Heart left ventricle (tissue), 16 donors: Measurements from ENCODE around the gene MPPED1. TPM values are rescaled to one million over a fixed set of nuclear protein-coding genes. Genes with fewer than 3 reads are reported as not detected.

Source experiments
- ATAC-seq, 4 donors: fragments of 200-7000 bp; cut with Tn5 transposase; one replicate each; pipeline ENCODE4 v1.9.1; 2020 to 2022; ENCODE audit warnings: moderate library complexity in 4 of 4, mild to moderate bottlenecking in 3 of 4, moderate number of reproducible peaks in 1 of 4
- DNase-seq, 5 donors: peaks; one replicate each; pipeline ENCODE4 v3.0.0-alpha.2; 2020
- H3K27ac ChIP-seq, 12 donors: fragments of 200-600 bp; sonication (generic) in 4 of 12; one replicate each; pipeline versions ENCODE4 v1.5.0 to v1.8.0; 2016 to 2022; ENCODE audit warnings: mild to moderate bottlenecking in 2 of 12
- H3K27me3 ChIP-seq, 9 donors: fragments of 200-600 bp; sonication (generic) in 2 of 9; one replicate each; pipeline versions ENCODE4 v1.5.1 to v1.8.0; 2016 to 2022; ENCODE audit warnings: mild to moderate bottlenecking in 3 of 9
- H3K36me3 ChIP-seq, 9 donors: fragments of 200-600 bp; sonication (generic) in 2 of 9; one replicate each; pipeline versions ENCODE4 v1.5.0 to v1.8.0; 2018 to 2022; ENCODE audit warnings: mild to moderate bottlenecking in 2 of 9
- H3K4me1 ChIP-seq, 12 donors: fragments of 200-600 bp; sonication (generic) in 4 of 12; one replicate each; pipeline versions ENCODE4 v1.5.0 to v1.8.0; 2016 to 2022; ENCODE audit warnings: mild to moderate bottlenecking in 3 of 12
- H3K4me3 ChIP-seq, 12 donors: fragments of 200-600 bp; sonication (generic) in 4 of 12; one replicate each; pipeline versions ENCODE4 v1.5.0 to v1.8.0; 2017 to 2022; ENCODE audit warnings: mild to moderate bottlenecking in 9 of 12, moderate library complexity in 4 of 12
- H3K9me3 ChIP-seq, 12 donors: fragments of 200-600 bp; sonication (generic) in 4 of 12; one replicate each; pipeline versions ENCODE4 v1.5.0 to v1.8.0; 2016 to 2022; ENCODE audit warnings: mild to moderate bottlenecking in 1 of 12
- POLR2A ChIP-seq, 2 donors: fragments of 450-650 bp; IDR thresholded peaks; one replicate each; pipeline ENCODE4 v1.6.1; 2017; ENCODE audit warnings: antibody characterized with exemption in 2 of 2, mild to moderate bottlenecking in 2 of 2, moderate library complexity in 2 of 2
- WGBS, 4 donors: extraction: QIAGEN DNeasy Blood & Tissue Kit in 2 of 4; methylation state at CpG; one replicate each; pipeline versions ENCODE4 v1.1.5 to v1.1.7; 2013 to 2018; 5-methylcytosine and 5-hydroxymethylcytosine counted together
- intact Hi-C, 10 donors: fragments of 100-400 bp; cut with DNase I; formaldehyde crosslinking; loops; one replicate each; pipeline versions ENCODE4 v1.11.1 to v1.14.2; 2022
- polyA plus RNA-seq, 2 donors: library from polyadenylated mRNA; stranded (reverse); fragments of 200-250 nt; gene quantifications; one replicate each; pipeline ENCODE4 v1.2.3, GENCODE V29; 2013
- total RNA-seq, 9 donors: library from RNA; depleted of rRNA in 2 of 9; stranded (reverse); fragments of >200 nt in 2 of 9; fragmentation: NEBNext Ultra II Directional in 3 of 9; extraction: Animal tissue kit (Norgen Biotek cat#: 25700) in 3 of 9; gene quantifications; one replicate each; pipeline versions ENCODE4 v1.1.0 to v1.2.4, GENCODE V29; 2016 to 2023
- TF ChIP-seq, protein P1 (sequence below), 12 donors: fragments of 200-600 bp; sonication (generic) in 4 of 12; IDR thresholded peaks; one replicate each; pipeline versions ENCODE4 v1.5.0 to v1.8.0; 2018 to 2022; ENCODE audit warnings: antibody characterized with exemption in 12 of 12, mild to moderate bottlenecking in 5 of 12
- donor health status: ischemic (EF 13 %, LVEDD 7.1; RV severe dilation, severe dysfunction).
- donor health status: healthy with polysubstance abuse.
- donor health status: DM: no; HTN: yes; CAD: no.
- donor health status: DM: no; HTN: no; CAD: no.
- donor health status: ischemic (EF 25% LVEDD 6.9; RV normal size, moderate dysfunction).
- donor health status: ischemic (EF 25% LVEDD 5.7; RV mildly dilated, moderate dysfunction).
- donor health status: healthy.
- donor health status: DM: yes; HTN: yes; CAD: no.
- donor health status: ischemic (EF 35%, LVEDD 5.7; RV mildly dilated, moderate dysfunction).
- donor health status: nonischemic (EF 11% LVEDD 7.7; RV severe dilation, severe dysfunction).
- donor health status: DM: yes; HTN: yes; CAD: no.
- donor health status: PGD.
- donor health status: ischemic (EF 29% LVEDD 5.4; RV normal size, mild dysfunction).
- donor health status: nonischemic (EF 23%, LVEDD 6.1; RV moderate dilation, normal function).

The MPPED1 gene
- total and polyA plus RNA-seq, 11 donors: 0.12 TPM; not detected in 10

GRCh38 chr22:43440556-43440955 lies 28.7 kb downstream of the MPPED1 start:
- Histone ChIP-seq H3K36me3 (no peaks in the 10 kb centered on the region), H3K4me1 (no peaks in the 10 kb centered on the region), H3K27ac (no peak overlapping the region), H3K27me3 (peaks cover 0 to 18% (median 0%) of the 10 kb centered on the region in 9 donors), H3K4me3 (no peak overlapping the region), H3K9me3 (no peaks in the 10 kb centered on the region)
- TF ChIP-seq POLR2A (IDR thresholded peaks at IDR 0.05): no peak
- TF ChIP-seq, protein P1, sequence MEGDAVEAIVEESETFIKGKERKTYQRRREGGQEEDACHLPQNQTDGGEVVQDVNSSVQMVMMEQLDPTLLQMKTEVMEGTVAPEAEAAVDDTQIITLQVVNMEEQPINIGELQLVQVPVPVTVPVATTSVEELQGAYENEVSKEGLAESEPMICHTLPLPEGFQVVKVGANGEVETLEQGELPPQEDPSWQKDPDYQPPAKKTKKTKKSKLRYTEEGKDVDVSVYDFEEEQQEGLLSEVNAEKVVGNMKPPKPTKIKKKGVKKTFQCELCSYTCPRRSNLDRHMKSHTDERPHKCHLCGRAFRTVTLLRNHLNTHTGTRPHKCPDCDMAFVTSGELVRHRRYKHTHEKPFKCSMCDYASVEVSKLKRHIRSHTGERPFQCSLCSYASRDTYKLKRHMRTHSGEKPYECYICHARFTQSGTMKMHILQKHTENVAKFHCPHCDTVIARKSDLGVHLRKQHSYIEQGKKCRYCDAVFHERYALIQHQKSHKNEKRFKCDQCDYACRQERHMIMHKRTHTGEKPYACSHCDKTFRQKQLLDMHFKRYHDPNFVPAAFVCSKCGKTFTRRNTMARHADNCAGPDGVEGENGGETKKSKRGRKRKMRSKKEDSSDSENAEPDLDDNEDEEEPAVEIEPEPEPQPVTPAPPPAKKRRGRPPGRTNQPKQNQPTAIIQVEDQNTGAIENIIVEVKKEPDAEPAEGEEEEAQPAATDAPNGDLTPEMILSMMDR (IDR thresholded peaks at IDR 0.05): no peak
- WGBS, 4 donors: 77 to 92% (median 84%) methylated on average over 4 of the region's 4 CpGs
- no peak for DNase-seq
- intact Hi-C loops: no loop called here
- ATAC-seq: no peak

GRCh38 chr22:43441216-43441615 lies 29.4 kb downstream of the MPPED1 start:
- 73 to 79% (median 75%) methylated on average over 5 to 6 of the region's 6 CpGs for WGBS, 4 donors

DNA sequence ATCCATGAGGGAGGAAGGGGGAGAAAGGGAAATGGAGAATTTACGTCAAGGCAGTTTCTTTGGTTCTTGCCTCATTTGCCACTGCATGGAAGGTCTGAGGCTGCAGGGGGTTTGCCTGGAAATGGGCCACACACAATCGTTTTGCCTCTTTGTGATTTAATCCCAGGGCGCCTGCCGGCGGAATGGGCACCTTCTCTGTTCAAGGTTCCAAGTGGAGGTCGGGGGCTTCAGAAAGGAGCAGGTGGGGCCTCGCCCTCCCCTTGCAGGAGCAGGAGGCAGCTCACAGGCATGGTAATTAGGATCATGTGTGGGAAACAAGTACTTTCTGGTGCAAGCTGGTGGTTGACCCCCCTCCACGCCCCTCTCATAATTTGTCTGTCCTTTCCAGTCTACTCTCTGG lies 29.9 kb downstream of the MPPED1 start:
- Histone ChIP-seq H3K4me1 (no peaks in the 10 kb centered on the region), H3K4me3 (no peak overlapping the region), H3K36me3 (no peaks in the 10 kb centered on the region), H3K27me3 (peaks cover 0 to 17% (median 0%) of the 10 kb centered on the region in 9 donors), H3K27ac (no peak overlapping the region), H3K9me3 (no peaks in the 10 kb centered on the region)
- no peak for DNase-seq
- intact Hi-C loops: no loop called here
- TF ChIP-seq POLR2A (IDR thresholded peaks at IDR 0.05): no peak
- TF ChIP-seq, protein P1 (IDR thresholded peaks at IDR 0.05): no peak
- WGBS, 4 donors: 65 to 66% (median 65%) methylated on average over 8 of the region's 8 CpGs
- ATAC-seq: no peak

More at GRCh38 chr22:43441216-43441615, 29.4 kb downstream of the MPPED1 start:
- Histone ChIP-seq H3K4me1 (no peaks in the 10 kb centered on the region), H3K36me3 (no peaks in the 10 kb centered on the region), H3K27ac (no peak overlapping the region), H3K9me3 (no peaks in the 10 kb centered on the region), H3K4me3 (no peak overlapping the region), H3K27me3 (peaks cover 0 to 18% (median 0%) of the 10 kb centered on the region in 9 donors)
- DNase-seq: no peak
- TF ChIP-seq POLR2A (IDR thresholded peaks at IDR 0.05): no peak
- TF ChIP-seq, protein P1 (IDR thresholded peaks at IDR 0.05): no peak
- intact Hi-C loops: no loop called here
- no peak for ATAC-seq

DNA sequence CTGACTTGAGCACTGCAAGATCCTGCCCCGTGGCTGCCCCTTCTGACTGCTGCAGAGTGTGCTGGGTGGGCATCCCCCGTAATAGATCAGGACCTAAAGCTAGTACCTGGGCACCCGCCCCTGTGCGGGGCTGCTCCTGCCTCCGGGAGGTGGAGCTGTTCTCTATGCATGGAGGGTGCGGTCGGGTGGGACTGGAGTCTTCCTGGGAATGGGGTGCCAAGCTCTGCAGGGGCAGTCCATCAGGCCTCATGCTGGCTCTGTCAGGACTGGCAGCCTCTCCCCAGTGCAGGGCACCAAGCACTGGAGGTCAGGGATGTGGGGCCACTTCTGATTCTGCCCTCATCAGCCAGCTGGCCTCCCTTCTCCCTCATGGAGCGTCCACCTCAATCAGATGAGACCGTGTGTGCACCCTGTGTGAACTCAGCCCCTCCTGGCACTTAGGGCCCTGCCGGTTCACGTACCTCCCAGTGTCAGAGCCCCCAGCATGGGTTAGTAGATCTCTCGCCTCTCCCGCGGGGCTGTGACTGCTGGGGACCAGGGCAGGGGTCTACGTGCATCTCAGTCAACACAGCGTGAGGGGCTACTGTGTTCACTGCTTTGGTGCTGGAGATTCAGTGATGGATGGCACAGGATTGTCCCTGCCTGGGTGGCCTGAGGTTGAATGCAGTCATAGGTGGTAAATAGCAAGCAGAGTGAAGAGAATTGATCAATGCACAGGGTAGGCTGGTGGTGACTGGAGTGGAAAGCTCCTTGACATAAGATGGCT lies 30.8 kb downstream of the MPPED1 start:
- TF ChIP-seq POLR2A (IDR thresholded peaks at IDR 0.05): no peak
- TF ChIP-seq, protein P1 (IDR thresholded peaks at IDR 0.05): no peak
- Histone ChIP-seq H3K36me3 (no peaks in the 10 kb centered on the region), H3K4me1 (no peaks in the 10 kb centered on the region), H3K4me3 (no peak overlapping the region), H3K27ac (no peak overlapping the region), H3K27me3 (peaks cover 0 to 10% (median 0%) of the 10 kb centered on the region in 9 donors), H3K9me3 (no peaks in the 10 kb centered on the region)
- no peak for DNase-seq
- WGBS, 4 donors: 72 to 78% (median 78%) methylated on average over 9 to 16 of the region's 16 CpGs
- ATAC-seq: no peak
- intact Hi-C loops: no loop called here
